ENCODE measurements around the gene ST3GAL4.
A peak's percentile ranks its signal among the peaks of the same experiment; 100 is the strongest.

DNA sequence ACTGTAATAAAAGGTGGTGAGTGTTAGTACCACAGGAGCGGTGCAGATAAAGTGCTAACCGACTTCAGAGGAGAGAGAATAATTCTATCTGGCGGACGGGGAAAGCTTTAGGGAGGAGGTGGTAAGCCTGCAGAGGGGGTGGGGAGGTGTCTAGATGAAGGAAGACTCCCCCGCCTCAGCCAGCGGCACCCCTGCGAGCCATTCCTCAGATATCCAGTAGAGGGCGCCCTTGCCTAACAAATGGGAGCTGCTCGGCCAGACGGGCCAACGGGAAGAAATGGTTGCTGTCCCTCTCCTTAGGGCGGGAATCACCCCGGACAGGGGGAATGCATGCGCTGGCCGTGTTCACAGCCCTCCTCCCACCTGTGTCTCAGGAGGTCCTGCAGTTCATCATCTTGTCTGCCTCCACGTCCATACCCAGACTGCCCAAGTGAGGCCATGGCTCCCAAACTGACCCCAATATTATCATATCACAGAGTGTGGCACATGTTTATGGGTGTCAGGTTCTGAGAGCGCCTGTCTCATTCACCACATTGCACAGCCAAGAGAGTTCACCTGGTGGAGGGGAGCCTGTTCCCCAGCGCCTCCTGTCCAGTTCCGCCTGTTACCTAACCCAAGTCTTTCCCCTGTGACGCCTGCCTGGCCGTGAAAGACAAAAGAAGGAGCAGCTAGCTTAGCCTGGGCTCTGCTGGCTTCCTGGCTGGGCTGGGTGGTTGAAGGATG is 85.5 kb downstream of the ST3GAL4 start:
- TF ChIP-seq, protein P1, sequence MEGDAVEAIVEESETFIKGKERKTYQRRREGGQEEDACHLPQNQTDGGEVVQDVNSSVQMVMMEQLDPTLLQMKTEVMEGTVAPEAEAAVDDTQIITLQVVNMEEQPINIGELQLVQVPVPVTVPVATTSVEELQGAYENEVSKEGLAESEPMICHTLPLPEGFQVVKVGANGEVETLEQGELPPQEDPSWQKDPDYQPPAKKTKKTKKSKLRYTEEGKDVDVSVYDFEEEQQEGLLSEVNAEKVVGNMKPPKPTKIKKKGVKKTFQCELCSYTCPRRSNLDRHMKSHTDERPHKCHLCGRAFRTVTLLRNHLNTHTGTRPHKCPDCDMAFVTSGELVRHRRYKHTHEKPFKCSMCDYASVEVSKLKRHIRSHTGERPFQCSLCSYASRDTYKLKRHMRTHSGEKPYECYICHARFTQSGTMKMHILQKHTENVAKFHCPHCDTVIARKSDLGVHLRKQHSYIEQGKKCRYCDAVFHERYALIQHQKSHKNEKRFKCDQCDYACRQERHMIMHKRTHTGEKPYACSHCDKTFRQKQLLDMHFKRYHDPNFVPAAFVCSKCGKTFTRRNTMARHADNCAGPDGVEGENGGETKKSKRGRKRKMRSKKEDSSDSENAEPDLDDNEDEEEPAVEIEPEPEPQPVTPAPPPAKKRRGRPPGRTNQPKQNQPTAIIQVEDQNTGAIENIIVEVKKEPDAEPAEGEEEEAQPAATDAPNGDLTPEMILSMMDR (IDR thresholded peaks at IDR 0.05), result peak; percentile 88 to 97 (median 97)
- no peak for TF ChIP-seq POLR2A (IDR thresholded peaks at IDR 0.05)

All from testis (tissue), 2 donors.